ENCODE measurements around the gene RRAGC.

- TF ChIP-seq CTCF (conservative IDR thresholded peaks at IDR 0.05; ENCODE audit: low read length) (no peak), EZH2phosphoT487 (IDR thresholded peaks at IDR 0.05; ENCODE audit: borderline replicate concordance) (no peak)
These were observed 55.9 kb downstream of the RRAGC start for GRCh38 chr1:38803647-38804046.

All from Loucy (cell line).